GM20000 (cell line): ENCODE measurements around the gene CSMD2.

Experiments used
- DNase-seq: peaks from one replicate; pipeline ENCODE4 v3.0.0; 2012; ENCODE audit warnings: low spot score
- CTCF ChIP-seq: IDR thresholded peaks from 2 replicates; pipeline ENCODE4 v1.5.1; 2012; ENCODE audit warnings: mild to moderate bottlenecking, control low read depth; ENCODE audit errors: extremely low read depth, missing control alignments

Gene CSMD2

GRCh38 chr1:33527934-33528333 lies 637.1 kb downstream of the CSMD2 start:
- no peak for DNase-seq

GRCh38 chr1:33524586-33524985 lies 640.4 kb downstream of the CSMD2 start:
- DNase-seq, result no peak

More at GRCh38 chr1:33527934-33528333, 637.1 kb downstream of the CSMD2 start:
- no peak for TF ChIP-seq CTCF

GRCh38 chr1:33519240-33519884 lies 645.7 kb downstream of the CSMD2 start:
- no peak for DNase-seq
- no peak for TF ChIP-seq CTCF

More at GRCh38 chr1:33524586-33524985, 640.4 kb downstream of the CSMD2 start:
- TF ChIP-seq CTCF, result no peak

- DNase-seq, result no peak
Measured at GRCh38 chr1:33517596-33518250, 647.3 kb downstream of the CSMD2 start.

GRCh38 chr1:33516891-33517567 lies 648.0 kb downstream of the CSMD2 start:
- no peak for DNase-seq
- no peak for TF ChIP-seq CTCF

More at GRCh38 chr1:33517596-33518250, 647.3 kb downstream of the CSMD2 start:
- no peak for TF ChIP-seq CTCF

GRCh38 chr1:33516428-33516827 lies 648.6 kb downstream of the CSMD2 start:
- no peak for TF ChIP-seq CTCF
- DNase-seq, result no peak

- no peak for DNase-seq
- TF ChIP-seq CTCF, result no peak
Measured at GRCh38 chr1:33515607-33516006, 649.4 kb downstream of the CSMD2 start.
